ENCODE data around the gene TBP. TPM values are rescaled to one million over a fixed set of nuclear protein-coding genes. Genes with fewer than 3 reads are reported as not detected.

TBP gene
- total RNA-seq, 1 donor from 2014 or later: 20.4 TPM

DNA sequence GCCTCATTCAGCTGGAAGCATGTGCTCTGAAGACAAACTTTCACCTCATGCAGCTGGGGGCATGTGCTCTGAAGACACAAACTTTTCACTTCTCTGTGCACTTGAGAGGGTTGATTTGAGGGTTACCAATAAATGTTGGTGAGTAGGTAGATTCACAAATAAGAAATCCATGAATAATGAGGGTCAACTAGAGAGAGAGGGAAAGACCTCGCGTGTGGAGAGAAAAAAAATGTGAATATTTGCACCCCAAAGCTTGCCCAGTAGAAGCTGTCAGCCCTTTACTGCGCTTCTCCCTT lies 44.5 kb upstream of the TBP start:
- no peak overlapping the region for H3K27ac Mint-ChIP-seq (ENCODE audit: unreplicated experiment)
- DNase-seq (ENCODE audit: extremely low spot score, unreplicated experiment): no peak
- TF ChIP-seq, protein P1, sequence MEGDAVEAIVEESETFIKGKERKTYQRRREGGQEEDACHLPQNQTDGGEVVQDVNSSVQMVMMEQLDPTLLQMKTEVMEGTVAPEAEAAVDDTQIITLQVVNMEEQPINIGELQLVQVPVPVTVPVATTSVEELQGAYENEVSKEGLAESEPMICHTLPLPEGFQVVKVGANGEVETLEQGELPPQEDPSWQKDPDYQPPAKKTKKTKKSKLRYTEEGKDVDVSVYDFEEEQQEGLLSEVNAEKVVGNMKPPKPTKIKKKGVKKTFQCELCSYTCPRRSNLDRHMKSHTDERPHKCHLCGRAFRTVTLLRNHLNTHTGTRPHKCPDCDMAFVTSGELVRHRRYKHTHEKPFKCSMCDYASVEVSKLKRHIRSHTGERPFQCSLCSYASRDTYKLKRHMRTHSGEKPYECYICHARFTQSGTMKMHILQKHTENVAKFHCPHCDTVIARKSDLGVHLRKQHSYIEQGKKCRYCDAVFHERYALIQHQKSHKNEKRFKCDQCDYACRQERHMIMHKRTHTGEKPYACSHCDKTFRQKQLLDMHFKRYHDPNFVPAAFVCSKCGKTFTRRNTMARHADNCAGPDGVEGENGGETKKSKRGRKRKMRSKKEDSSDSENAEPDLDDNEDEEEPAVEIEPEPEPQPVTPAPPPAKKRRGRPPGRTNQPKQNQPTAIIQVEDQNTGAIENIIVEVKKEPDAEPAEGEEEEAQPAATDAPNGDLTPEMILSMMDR (IDR thresholded peaks at IDR 0.05): no peak
- peaks cover under 1% of the 10 kb centered on the region for H3K9me3 Mint-ChIP-seq (ENCODE audit: unreplicated experiment)
- no peaks in the 10 kb centered on the region for H3K36me3 Mint-ChIP-seq (ENCODE audit: unreplicated experiment)
- peaks cover 28% of the 10 kb centered on the region for H3K27me3 Mint-ChIP-seq (ENCODE audit: unreplicated experiment)
- H3K4me3 Mint-ChIP-seq (ENCODE audit: unreplicated experiment): no peak overlapping the region
- no peaks in the 10 kb centered on the region for H3K4me1 Mint-ChIP-seq (ENCODE audit: unreplicated experiment)

DNA sequence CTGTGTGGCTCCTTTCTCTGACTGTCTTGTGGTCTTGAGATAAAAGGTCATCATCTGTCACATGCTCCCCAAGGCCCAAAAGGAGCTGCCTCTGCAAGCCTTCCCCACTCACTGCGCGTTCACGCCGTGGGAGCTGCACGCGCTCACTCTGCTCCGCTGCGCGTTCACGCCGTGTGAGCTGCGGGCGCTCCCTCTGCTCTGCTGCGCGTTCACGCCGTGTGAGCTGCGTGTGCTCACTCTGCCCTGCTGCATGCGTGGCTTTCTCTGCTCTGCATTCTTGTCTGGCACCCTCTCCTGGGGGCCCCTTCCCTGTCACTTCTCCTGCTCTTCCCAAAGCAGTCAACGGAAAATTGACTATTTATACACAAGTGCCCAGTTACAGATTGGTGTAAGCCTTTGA lies 43.5 kb upstream of the TBP start:
- Mint-ChIP-seq H3K4me1 (ENCODE audit: unreplicated experiment) (no peaks in the 10 kb centered on the region), H3K4me3 (ENCODE audit: unreplicated experiment) (no peak overlapping the region), H3K27me3 (ENCODE audit: unreplicated experiment) (peaks cover 34% of the 10 kb centered on the region), H3K36me3 (ENCODE audit: unreplicated experiment) (no peaks in the 10 kb centered on the region), H3K9me3 (ENCODE audit: unreplicated experiment) (peaks cover 6% of the 10 kb centered on the region), H3K27ac (ENCODE audit: unreplicated experiment) (no peak overlapping the region)
- DNase-seq (ENCODE audit: extremely low spot score, unreplicated experiment): peak; percentile 56
- TF ChIP-seq, protein P1 (IDR thresholded peaks at IDR 0.05): no peak

DNA sequence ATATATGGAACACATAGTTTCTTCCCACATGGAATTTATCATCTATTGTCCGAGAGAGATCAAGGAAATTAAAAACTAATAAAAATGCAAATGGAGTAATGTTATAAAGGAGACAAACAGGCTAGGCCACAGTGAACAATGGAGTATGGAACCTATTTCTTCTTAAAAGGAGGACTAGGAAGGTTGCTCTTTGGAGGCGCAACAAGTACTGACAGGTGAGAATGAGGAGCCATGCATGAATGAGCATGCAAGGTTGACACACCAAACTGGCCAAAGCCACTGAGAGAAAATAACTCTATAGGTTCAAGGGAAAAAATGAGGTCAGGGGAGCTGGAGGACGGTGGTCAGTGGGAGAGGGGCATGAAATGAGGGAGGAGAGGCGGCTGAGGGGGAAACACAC lies 41.9 kb upstream of the TBP start:
- no peaks in the 10 kb centered on the region for H3K4me1 Mint-ChIP-seq (ENCODE audit: unreplicated experiment)
- no peak overlapping the region for H3K4me3 Mint-ChIP-seq (ENCODE audit: unreplicated experiment)
- H3K27ac Mint-ChIP-seq (ENCODE audit: unreplicated experiment): no peak overlapping the region
- peaks cover 6% of the 10 kb centered on the region for H3K9me3 Mint-ChIP-seq (ENCODE audit: unreplicated experiment)
- TF ChIP-seq, protein P1 (IDR thresholded peaks at IDR 0.05): no peak
- H3K27me3 Mint-ChIP-seq (ENCODE audit: unreplicated experiment): peaks cover 31% of the 10 kb centered on the region
- DNase-seq (ENCODE audit: extremely low spot score, unreplicated experiment): no peak
- no peaks in the 10 kb centered on the region for H3K36me3 Mint-ChIP-seq (ENCODE audit: unreplicated experiment)

DNA sequence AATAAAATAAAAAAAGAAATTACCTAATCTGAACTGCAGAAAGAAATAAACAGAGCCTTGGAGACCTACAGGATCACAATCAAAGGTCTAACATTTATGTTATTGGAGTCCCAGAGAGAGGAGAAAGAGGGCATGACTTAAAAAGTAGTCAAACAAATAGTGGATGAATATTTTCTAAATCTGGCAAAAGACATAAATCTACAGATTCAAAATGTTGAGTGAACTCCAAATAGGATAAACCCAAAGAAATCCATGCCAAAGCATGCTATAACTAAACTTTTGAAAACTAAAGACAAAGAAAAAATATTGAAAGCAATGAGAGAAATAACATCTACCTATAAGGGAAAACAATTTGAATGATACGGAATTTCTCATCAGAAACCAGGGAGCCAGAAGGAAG lies 39.3 kb upstream of the TBP start:
- Mint-ChIP-seq H3K36me3 (ENCODE audit: unreplicated experiment) (no peaks in the 10 kb centered on the region), H3K9me3 (ENCODE audit: unreplicated experiment) (peaks cover 6% of the 10 kb centered on the region), H3K4me1 (ENCODE audit: unreplicated experiment) (no peaks in the 10 kb centered on the region), H3K4me3 (ENCODE audit: unreplicated experiment) (no peak overlapping the region), H3K27me3 (ENCODE audit: unreplicated experiment) (peaks cover 56% of the 10 kb centered on the region), H3K27ac (ENCODE audit: unreplicated experiment) (no peak overlapping the region)
- DNase-seq (ENCODE audit: extremely low spot score, unreplicated experiment): no peak
- TF ChIP-seq, protein P1 (IDR thresholded peaks at IDR 0.05): no peak

DNA sequence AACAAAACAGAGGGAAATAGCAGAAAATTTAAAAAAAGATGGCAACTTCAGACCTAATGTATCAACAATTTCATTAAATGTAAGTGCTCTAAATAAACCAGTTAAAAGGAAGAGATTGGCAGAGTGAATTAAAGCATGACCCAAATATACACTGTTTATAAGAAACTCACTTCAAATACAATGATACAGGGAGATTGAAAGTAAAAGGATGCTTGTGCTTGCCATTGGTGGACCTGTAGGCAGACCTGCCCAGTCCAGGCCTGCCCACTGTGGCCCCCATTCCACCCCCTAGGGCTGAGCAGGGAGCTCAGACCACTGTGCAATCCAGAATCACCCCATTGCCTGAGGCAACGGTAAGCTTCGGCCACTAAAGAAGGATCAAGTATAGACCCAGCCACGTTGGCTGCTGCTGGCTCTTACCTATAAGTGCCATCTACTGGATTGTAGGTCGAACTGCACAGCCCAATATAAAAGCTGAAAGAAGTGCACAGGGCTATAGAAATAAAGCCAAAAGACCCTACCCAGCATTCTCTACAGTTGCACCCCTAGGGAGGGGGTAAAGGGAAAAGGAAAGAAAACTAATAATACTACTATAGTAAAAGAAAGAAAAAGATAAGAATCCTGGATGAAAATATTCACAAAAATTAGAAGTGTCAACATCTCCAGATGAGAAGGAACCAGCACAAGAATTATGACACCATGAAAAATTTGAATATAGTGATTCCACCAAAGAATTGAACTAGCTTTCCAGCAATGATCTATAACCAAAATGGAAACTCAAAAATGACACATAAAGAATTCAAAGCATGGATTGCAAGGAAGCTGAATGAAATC lies 37.2 kb upstream of the TBP start:
- no peak overlapping the region for H3K27ac Mint-ChIP-seq (ENCODE audit: unreplicated experiment)
- H3K4me3 Mint-ChIP-seq (ENCODE audit: unreplicated experiment): no peak overlapping the region
- DNase-seq (ENCODE audit: extremely low spot score, unreplicated experiment): no peak
- H3K36me3 Mint-ChIP-seq (ENCODE audit: unreplicated experiment): no peaks in the 10 kb centered on the region
- H3K27me3 Mint-ChIP-seq (ENCODE audit: unreplicated experiment): peaks cover 65% of the 10 kb centered on the region
- TF ChIP-seq, protein P1 (IDR thresholded peaks at IDR 0.05): peak; percentile 87
- peaks cover 9% of the 10 kb centered on the region for H3K9me3 Mint-ChIP-seq (ENCODE audit: unreplicated experiment)
- no peaks in the 10 kb centered on the region for H3K4me1 Mint-ChIP-seq (ENCODE audit: unreplicated experiment)
